ENCODE measurements around the gene PLEK.
"Not testable (repeated sequence)": the region's sequence is repeated elsewhere in the genome, so short reads cannot be mapped to it uniquely, and the experiment has no call there.

The PLEK gene

GRCh38 chr2:68384485-68385107 is 19.5 kb downstream of the PLEK start:
- DNase-seq (ENCODE audit: low read depth, low spot score), result no peak

DNA sequence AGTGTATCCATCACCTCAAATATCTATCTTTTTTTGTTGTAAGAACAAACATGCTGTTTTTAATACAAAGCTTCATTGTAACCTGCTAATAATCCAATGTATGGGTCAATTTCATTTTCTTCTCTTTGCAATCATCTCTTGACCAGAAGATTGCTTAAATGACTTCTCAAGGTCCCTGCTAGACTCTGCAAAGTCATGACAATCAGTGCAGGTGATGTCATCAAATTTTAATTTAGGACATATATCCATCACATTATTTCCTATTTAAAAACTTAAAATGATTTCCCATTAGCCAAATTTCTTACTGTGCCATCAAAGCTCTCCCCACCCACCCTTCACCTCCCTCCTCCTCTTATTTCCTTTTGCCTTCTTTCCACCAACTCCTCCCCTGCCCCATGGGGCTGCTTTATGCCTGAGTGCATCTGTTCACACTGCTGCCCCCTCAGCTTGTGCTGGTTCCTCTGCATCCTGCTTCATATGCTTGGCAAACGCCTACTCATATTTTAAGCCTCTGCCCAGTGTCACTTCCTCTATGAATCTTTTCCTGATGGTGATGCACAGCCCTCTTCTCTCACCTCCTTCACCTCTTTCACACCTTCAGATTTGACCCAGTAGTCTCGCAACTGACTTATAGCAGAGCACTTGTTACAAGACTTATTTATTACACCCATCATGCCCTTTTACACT is 20.3 kb downstream of the PLEK start:
- DNase-seq (ENCODE audit: low read depth, low spot score), result no peak

DNA sequence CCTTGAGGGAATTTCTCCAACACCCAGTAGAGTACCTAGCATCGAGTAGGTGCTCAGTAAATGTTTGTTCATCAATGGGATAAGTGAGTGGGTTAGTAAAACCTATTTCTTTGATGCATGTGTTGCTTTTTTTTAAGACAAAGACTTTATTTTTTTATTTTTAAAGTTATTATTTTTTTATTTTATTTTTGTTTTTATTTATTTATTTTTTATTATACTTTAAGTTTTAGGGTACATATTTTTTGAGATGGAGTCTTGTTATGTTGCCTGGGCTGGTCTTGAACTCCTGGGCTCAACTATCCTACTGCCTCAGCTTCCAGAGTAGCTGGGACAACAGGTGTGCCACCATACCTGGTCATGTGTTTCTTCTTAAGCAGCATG is 20.8 kb downstream of the PLEK start:
- DNase-seq (ENCODE audit: low read depth, low spot score), result no peak

- DNase-seq (ENCODE audit: low read depth, low spot score), result no peak
Measured at GRCh38 chr2:68386365-68386764, 21.3 kb downstream of the PLEK start.

DNA sequence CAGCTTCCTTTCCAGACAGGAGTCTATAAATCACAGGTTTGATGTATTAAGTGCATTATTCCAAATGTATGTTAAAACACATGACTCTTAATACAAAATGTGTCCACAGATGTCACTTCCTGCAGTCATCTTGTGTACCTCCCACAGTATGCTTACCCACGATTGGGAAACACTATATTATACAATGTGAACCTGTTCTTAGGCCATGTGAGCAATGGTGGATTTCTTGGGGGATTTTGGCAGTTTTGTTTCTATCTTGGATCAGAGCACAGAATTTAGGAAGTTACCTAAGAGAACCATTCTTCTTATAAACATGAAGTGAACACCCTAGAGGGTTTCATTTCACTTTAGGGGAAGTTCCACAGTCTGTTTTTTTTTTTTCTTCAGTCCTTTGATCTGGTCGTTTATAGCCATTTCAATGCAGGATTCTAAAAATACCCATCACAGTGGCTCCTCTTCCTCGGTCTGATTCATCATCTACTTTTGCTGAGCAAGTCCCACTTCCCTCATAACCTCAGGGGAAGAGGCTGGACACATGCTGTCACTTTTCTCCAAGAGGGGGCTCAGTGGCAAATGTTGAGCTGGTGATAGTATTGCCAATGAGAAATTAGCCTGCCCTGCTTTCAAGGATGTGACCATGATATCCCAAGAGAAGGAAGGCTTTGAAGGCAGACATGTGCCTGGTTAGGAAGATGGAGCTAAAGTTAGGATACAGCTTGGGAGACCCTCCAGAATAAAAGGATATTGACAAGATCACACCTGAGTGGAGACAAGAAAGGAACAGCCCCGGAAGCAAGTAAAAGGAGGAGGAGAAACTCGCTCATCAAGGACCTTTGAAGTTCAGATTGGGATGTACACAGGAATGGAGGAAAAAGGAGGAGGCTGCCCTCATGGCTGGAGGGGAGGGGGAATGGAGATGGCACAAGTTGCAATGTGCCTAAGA is 22.6 kb downstream of the PLEK start:
- no peak for DNase-seq (ENCODE audit: low read depth, low spot score)

- DNase-seq (ENCODE audit: low read depth, low spot score), result no peak
Measured at GRCh38 chr2:68388358-68388757, 23.3 kb downstream of the PLEK start.

GRCh38 chr2:68388772-68389171 is 23.7 kb downstream of the PLEK start:
- no peak for DNase-seq (ENCODE audit: low read depth, low spot score)

DNA sequence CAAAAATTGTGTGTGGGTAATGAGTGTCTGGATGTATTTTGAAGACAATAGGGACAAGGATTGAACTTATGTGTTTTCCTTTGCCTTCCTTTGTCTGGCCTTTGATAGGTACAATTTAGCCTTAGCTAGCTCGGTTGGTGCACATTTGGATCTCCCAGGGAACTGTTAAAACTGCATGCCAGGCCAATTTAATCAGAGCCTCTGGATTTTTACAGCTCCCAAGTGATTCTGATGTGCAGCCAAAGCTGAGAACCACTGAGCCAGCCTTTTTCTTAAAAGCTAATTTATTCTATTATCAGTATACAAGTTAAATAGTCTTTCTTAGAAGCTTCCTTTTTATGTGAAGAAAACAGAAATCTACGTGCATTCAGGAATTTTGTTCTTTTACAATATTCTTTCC is 25.0 kb downstream of the PLEK start:
- no peak for DNase-seq (ENCODE audit: low read depth, low spot score)

DNA sequence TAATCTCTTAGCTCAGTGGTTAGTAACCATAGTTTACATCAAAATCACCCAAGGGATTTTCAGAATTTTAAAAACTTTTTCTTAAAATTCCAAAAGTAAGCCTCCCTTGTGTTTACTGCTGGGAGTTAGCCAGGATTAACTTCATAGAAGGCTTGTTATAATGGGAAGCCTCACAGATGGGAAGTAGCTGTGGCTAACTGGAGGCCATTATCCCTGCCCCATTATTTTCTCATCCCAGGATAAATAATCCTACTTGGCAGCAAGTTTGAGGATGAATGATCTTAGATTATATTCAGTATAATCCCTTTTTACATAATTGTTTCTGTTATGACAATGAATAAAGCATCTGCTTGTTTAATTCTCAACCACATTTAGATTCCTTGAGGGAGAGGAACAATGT is 25.5 kb downstream of the PLEK start:
- DNase-seq (ENCODE audit: low read depth, low spot score), result no peak

- DNase-seq (ENCODE audit: low read depth, low spot score), result no peak
Measured at GRCh38 chr2:68391099-68391498, 26.0 kb downstream of the PLEK start.

- DNase-seq (ENCODE audit: low read depth, low spot score), result no peak
Measured at GRCh38 chr2:68391869-68392268, 26.8 kb downstream of the PLEK start.

DNA sequence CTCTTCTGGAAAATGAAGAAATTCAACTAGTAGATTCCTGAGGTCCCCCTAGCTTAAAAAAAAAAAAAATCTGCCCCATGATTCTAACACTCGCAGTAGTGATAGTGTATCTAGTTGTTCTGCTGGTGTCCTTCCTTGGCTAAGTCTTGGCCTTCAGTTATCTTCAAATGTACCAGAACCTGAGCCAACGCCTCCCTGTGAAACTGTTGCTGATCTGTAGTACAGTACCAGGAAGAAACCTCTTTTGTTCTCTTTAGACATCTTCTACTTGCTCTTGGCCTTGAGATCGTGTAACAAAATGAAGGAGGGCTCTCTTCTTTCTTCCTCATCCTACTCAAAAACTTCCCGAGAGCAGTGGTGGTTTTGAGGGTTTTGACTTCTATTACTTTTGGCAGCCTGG is 31.0 kb downstream of the PLEK start:
- no peak for DNase-seq (ENCODE audit: low read depth, low spot score)

GRCh38 chr2:68397704-68398263 is 32.7 kb downstream of the PLEK start:
- DNase-seq (ENCODE audit: low read depth, low spot score), result not testable (repeated sequence)

DNA sequence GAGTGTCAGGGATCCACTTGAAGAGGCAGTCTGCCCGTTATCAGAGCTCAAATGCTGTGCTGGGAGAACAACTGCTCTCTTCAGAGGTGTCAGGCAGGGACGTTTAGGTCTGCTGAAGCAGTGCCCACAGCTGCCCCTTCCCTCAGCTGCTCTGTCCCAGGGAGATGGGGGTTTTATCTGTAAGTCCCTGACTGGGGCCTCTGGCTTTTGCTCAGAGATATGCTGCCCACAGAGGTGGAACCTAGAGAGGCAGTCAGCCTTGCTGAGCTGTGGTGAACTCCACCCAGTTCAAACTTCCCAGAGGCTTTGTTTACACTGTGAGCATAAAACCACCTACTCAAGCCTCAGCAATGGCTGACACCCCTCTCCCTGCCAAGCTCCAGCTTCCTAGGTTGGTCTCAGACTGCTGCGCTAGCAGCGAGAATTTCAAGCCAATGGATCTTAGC is 38.1 kb downstream of the PLEK start:
- DNase-seq (ENCODE audit: low read depth, low spot score), result no peak

GRCh38 chr2:68404164-68404563 is 39.1 kb downstream of the PLEK start:
- no peak for DNase-seq (ENCODE audit: low read depth, low spot score)

GRCh38 chr2:68404893-68405799 is 40.1 kb downstream of the PLEK start:
- no peak for DNase-seq (ENCODE audit: low read depth, low spot score)

GRCh38 chr2:68411397-68412126 is 46.5 kb downstream of the PLEK start:
- no peak for DNase-seq (ENCODE audit: low read depth, low spot score)

DNA sequence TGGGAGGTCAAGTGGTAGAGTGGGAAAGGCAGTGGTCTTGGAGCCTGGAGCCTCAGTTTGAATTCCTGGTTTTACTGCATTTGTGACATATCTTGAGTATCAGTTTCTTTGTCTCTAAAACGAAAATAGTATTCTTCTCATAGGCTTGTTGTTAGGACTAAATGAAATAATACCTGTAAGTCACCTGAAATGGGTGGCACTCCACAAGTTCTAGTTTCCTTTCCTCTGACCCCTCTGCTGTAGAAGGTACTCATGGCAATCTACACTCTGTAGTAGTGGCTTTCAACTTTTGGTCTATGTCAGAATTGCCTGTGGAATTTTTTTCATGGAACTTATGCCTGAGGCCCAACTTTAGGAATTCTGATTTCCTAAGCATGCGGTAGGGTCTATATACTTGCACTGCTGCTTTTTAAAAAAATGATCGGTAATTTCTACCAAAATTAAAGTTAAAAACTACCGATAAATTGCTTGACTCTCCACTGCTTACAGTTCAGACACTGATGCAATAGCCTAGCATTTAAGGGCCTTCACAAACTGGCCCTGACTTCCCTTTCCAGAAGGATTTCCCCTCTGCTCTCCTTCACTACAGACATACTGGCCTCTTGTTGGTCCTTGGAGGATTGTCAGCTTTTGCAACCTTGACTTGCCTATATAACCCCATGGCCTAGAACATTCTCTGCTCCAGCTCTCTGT is 47.2 kb downstream of the PLEK start:
- DNase-seq (ENCODE audit: low read depth, low spot score), result no peak

GRCh38 chr2:68413466-68413865 is 48.4 kb downstream of the PLEK start:
- no peak for DNase-seq (ENCODE audit: low read depth, low spot score)

DNA sequence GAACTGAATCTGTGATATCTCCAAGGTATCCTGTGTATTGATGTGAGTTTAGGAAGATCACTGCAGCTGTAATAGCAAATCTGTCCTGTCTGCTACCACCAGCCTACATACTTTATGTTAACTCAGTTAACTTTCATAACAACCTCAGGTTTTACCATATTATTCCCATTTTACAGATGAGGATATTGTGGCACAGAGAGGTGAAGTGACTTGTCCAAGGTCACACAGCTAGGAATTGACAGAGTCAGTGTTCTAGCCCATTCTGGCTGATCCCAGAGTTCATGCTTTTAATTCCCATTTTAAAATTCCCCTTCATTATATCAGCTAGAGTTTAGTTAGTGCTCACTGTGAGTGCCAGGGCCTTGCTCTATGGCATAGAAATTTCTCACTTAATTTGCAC is 49.4 kb downstream of the PLEK start:
- no peak for DNase-seq (ENCODE audit: low read depth, low spot score)

All from activated naive CD8-positive, alpha-beta T cell treated with anti-CD3 and anti-CD28 coated beads, Interleukin-2, amount 50 U/mL, for 16 hours (primary cell).